HepG2 (cell line): Measurements from ENCODE around the gene TK2. TPM values are rescaled to one million over a fixed set of nuclear protein-coding genes. Genes with fewer than 3 reads are reported as not detected.

ENCODE experiments used
- ARHGAP35 ChIP-seq: sonication (generic); formaldehyde crosslinking; IDR thresholded peaks from 2 replicates; pipeline ENCODE4 v1.9.0; 2022; ENCODE audit warnings: mild to moderate bottlenecking, inconsistent platforms, moderate library complexity, missing genetic modification reagents, borderline replicate concordance
- ARID2 ChIP-seq: sonication (generic); formaldehyde crosslinking; IDR thresholded peaks from 2 replicates; pipeline ENCODE4 v1.8.1; 2022; ENCODE audit warnings: mild to moderate bottlenecking, missing genetic modification reagents, borderline replicate concordance
- FOXA1 ChIP-seq, 2 experiments: fragments of 450-650 bp in 1 of 2; sonication (generic) in 1 of 2; formaldehyde crosslinking in 1 of 2; IDR thresholded peaks; 2 replicates each; pipeline versions ENCODE4 v1.4.0 to v1.6.1; 2016 to 2020; ENCODE audit warnings: missing genetic modification reagents in 1 of 2
- GLI4 ChIP-seq: sonication (generic); formaldehyde crosslinking; IDR thresholded peaks from 2 replicates; pipeline ENCODE4 v1.5.1; 2020; ENCODE audit warnings: missing genetic modification reagents, mild to moderate bottlenecking, moderate library complexity, borderline replicate concordance
- HMG20B ChIP-seq: conservative IDR thresholded peaks from 2 replicates; pipeline ENCODE4 v1.6.1; 2016; ENCODE audit warnings: missing genetic modification reagents, missing compliant biosample characterization
- KAT2B ChIP-seq: fragments of 150-350 bp; IDR thresholded peaks from 2 replicates; pipeline ENCODE4 v1.6.1; 2014; ENCODE audit warnings: low read depth, low read length, borderline replicate concordance
- MBNL3 ChIP-seq: fragments of 250-450 bp; sonication (Bioruptor Pico); conservative IDR thresholded peaks from 2 replicates; pipeline ENCODE4 v1.8.0; 2022; ENCODE audit warnings: mild to moderate bottlenecking, inconsistent platforms
- SCMH1 ChIP-seq: sonication (generic); formaldehyde crosslinking; IDR thresholded peaks from 2 replicates; pipeline ENCODE4 v1.9.0; 2021; ENCODE audit warnings: missing genetic modification reagents, mild to moderate bottlenecking, borderline replicate concordance
- THYN1 ChIP-seq: sonication (generic); formaldehyde crosslinking; IDR thresholded peaks from 2 replicates; pipeline ENCODE4 v1.8.1; 2023; ENCODE audit warnings: low read depth, mild to moderate bottlenecking, moderate library complexity, missing genetic modification reagents, borderline replicate concordance
- ZNF354B ChIP-seq: sonication (generic); formaldehyde crosslinking; IDR thresholded peaks from 2 replicates; pipeline ENCODE4 v1.8.0; 2022; ENCODE audit warnings: mild to moderate bottlenecking, missing genetic modification reagents
- ZSCAN25 ChIP-seq: sonication (generic); formaldehyde crosslinking; IDR thresholded peaks from 2 replicates; pipeline ENCODE4 v1.8.0; 2022; ENCODE audit warnings: mild to moderate bottlenecking, missing genetic modification reagents
- polyA plus RNA-seq, 8 experiments: library from polyadenylated mRNA; depleted of rRNA in 3 of 8; stranded (reverse) in 7 of 8; unstranded in 1 of 8; fragments of >200 nt; fragmentation: Illumina TruSeq in 4 of 8; extraction: Trizol in 4 of 8; gene quantifications; 2 replicates each; pipeline versions ENCODE4 v1.2.1 to v1.2.3, GENCODE V29; 2011 to 2016; ENCODE audit warnings: low read depth in 4 of 8, missing spikeins in 1 of 8, mixed read lengths in 1 of 8; ENCODE audit not compliant: insufficient read depth in 1 of 8
- total RNA-seq, 5 experiments: library from RNA; depleted of rRNA; stranded (reverse); fragments of >200 nt; fragmentation: Illumina TruSeq; extraction: Trizol; gene quantifications; 2 replicates each; pipeline ENCODE4 v1.2.3, GENCODE V29; 2016; ENCODE audit warnings: low read depth in 1 of 5
- TF ChIP-seq, protein P1 (sequence below): sonication (generic); formaldehyde crosslinking; IDR thresholded peaks from 2 replicates; pipeline ENCODE4 v1.9.0; 2022; ENCODE audit warnings: low read depth, missing genetic modification reagents
- TF ChIP-seq, protein P2 (sequence below): sonication (generic); formaldehyde crosslinking; IDR thresholded peaks from 2 replicates; pipeline ENCODE4 v1.4.0; 2020; ENCODE audit warnings: missing genetic modification reagents
- TF ChIP-seq, protein P3 (sequence below): sonication (generic); formaldehyde crosslinking; IDR thresholded peaks from 2 replicates; pipeline ENCODE4 v1.9.0; 2022; ENCODE audit warnings: missing genetic modification reagents, mild to moderate bottlenecking, borderline replicate concordance
- TF ChIP-seq, protein P4 (sequence below): sonication (generic); formaldehyde crosslinking; IDR thresholded peaks from 2 replicates; pipeline ENCODE4 v1.5.0; 2020; ENCODE audit warnings: mild to moderate bottlenecking, missing genetic modification reagents
- TF ChIP-seq, protein P5 (sequence below): sonication (generic); formaldehyde crosslinking; IDR thresholded peaks from 2 replicates; pipeline ENCODE4 v1.5.1; 2020; ENCODE audit warnings: mild to moderate bottlenecking, missing genetic modification reagents

The TK2 gene
- total and polyA plus RNA-seq, 2 of the 13 experiments (the other 11 are each of a cell fraction or from before 2014, with no cell fraction given) = 18.7 to 21.0 TPM

DNA sequence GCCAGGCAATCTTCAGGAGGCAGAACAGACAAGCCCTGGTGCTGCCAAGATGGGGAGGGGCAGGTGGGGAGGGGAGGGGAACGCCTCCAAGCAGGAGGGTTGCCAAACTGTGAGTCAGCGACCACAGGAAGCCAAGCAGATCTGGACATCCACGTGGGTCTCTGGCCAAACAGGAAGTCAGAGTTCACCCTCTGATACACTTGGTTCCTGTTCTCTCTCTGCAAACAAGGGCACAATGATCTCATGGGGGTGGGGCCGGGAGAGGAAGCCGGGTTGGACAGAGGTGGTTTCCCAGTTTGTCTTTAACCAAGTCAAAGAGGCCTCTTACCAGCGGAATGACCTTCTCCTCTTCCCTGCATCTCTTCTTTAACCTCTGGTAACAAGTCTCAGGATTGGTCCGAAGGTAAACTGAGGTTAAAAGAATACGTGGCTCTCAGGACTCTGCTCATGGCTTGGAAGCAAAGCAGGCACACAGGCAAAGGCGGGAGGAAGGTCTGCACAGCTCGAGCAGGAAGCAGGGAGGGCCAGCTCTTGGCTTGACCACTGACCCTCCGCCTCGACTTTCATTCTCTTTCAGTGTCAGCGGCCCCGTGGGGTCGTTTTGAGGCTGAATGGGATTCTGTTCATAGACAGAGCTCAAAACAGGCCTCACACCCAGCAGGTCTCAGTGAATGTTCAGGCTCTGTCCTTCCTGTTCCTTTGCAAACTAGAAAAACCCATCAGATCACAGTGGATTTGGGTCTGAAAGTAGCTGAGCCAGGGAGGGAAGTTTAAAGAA, 32.9 kb downstream of the TK2 start (continued):
- TF ChIP-seq, protein P1, sequence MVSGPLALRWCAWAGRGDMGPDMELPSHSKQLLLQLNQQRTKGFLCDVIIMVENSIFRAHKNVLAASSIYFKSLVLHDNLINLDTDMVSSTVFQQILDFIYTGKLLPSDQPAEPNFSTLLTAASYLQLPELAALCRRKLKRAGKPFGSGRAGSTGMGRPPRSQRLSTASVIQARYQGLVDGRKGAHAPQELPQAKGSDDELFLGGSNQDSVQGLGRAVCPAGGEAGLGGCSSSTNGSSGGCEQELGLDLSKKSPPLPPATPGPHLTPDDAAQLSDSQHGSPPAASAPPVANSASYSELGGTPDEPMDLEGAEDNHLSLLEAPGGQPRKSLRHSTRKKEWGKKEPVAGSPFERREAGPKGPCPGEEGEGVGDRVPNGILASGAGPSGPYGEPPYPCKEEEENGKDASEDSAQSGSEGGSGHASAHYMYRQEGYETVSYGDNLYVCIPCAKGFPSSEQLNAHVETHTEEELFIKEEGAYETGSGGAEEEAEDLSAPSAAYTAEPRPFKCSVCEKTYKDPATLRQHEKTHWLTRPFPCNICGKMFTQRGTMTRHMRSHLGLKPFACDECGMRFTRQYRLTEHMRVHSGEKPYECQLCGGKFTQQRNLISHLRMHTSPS = peak; percentile 82
- TF ChIP-seq ARID2 (CRISPR knock-in tag) (no peak; the same call in 1 of the 2 replicates), GLI4 (CRISPR knock-in tag) (no peak; the same call in 1 of the 2 replicates), THYN1 (CRISPR knock-in tag) (0 out of 2 replicates have a peak, but pooled peaks have one; percentile 40), ZNF354B (no peak), SCMH1 (no peak), ZSCAN25 (CRISPR knock-in tag) (peak; percentile 87), HMG20B (CRISPR knock-in tag) (peak; percentile 70; the same call in 1 of the 2 replicates), ARHGAP35 (CRISPR knock-in tag) (peak; percentile 8; the same call in 1 of the 2 replicates), MBNL3 (no peak), KAT2B (no peak), FOXA1 (IDR thresholded peaks at IDR 0.05) (peak; percentile 40; the same call in 1 of the 2 replicates), FOXA1 (CRISPR knock-in tag; IDR thresholded peaks at IDR 0.05) (peak; percentile 97)
- TF ChIP-seq, protein P2, sequence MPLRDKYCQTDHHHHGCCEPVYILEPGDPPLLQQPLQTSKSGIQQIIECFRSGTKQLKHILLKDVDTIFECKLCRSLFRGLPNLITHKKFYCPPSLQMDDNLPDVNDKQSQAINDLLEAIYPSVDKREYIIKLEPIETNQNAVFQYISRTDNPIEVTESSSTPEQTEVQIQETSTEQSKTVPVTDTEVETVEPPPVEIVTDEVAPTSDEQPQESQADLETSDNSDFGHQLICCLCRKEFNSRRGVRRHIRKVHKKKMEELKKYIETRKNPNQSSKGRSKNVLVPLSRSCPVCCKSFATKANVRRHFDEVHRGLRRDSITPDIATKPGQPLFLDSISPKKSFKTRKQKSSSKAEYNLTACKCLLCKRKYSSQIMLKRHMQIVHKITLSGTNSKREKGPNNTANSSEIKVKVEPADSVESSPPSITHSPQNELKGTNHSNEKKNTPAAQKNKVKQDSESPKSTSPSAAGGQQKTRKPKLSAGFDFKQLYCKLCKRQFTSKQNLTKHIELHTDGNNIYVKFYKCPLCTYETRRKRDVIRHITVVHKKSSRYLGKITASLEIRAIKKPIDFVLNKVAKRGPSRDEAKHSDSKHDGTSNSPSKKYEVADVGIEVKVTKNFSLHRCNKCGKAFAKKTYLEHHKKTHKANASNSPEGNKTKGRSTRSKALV (CRISPR knock-in tag) = no peak; the same call in 1 of the 2 replicates
- TF ChIP-seq, protein P3, sequence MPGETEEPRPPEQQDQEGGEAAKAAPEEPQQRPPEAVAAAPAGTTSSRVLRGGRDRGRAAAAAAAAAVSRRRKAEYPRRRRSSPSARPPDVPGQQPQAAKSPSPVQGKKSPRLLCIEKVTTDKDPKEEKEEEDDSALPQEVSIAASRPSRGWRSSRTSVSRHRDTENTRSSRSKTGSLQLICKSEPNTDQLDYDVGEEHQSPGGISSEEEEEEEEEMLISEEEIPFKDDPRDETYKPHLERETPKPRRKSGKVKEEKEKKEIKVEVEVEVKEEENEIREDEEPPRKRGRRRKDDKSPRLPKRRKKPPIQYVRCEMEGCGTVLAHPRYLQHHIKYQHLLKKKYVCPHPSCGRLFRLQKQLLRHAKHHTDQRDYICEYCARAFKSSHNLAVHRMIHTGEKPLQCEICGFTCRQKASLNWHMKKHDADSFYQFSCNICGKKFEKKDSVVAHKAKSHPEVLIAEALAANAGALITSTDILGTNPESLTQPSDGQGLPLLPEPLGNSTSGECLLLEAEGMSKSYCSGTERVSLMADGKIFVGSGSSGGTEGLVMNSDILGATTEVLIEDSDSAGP (CRISPR knock-in tag) = peak; percentile 67
- TF ChIP-seq, protein P4, sequence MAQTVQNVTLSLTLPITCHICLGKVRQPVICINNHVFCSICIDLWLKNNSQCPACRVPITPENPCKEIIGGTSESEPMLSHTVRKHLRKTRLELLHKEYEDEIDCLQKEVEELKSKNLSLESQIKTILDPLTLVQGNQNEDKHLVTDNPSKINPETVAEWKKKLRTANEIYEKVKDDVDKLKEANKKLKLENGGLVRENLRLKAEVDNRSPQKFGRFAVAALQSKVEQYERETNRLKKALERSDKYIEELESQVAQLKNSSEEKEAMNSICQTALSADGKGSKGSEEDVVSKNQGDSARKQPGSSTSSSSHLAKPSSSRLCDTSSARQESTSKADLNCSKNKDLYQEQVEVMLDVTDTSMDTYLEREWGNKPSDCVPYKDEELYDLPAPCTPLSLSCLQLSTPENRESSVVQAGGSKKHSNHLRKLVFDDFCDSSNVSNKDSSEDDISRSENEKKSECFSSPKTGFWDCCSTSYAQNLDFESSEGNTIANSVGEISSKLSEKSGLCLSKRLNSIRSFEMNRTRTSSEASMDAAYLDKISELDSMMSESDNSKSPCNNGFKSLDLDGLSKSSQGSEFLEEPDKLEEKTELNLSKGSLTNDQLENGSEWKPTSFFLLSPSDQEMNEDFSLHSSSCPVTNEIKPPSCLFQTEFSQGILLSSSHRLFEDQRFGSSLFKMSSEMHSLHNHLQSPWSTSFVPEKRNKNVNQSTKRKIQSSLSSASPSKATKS (CRISPR knock-in tag) = no peak
- TF ChIP-seq, protein P5, sequence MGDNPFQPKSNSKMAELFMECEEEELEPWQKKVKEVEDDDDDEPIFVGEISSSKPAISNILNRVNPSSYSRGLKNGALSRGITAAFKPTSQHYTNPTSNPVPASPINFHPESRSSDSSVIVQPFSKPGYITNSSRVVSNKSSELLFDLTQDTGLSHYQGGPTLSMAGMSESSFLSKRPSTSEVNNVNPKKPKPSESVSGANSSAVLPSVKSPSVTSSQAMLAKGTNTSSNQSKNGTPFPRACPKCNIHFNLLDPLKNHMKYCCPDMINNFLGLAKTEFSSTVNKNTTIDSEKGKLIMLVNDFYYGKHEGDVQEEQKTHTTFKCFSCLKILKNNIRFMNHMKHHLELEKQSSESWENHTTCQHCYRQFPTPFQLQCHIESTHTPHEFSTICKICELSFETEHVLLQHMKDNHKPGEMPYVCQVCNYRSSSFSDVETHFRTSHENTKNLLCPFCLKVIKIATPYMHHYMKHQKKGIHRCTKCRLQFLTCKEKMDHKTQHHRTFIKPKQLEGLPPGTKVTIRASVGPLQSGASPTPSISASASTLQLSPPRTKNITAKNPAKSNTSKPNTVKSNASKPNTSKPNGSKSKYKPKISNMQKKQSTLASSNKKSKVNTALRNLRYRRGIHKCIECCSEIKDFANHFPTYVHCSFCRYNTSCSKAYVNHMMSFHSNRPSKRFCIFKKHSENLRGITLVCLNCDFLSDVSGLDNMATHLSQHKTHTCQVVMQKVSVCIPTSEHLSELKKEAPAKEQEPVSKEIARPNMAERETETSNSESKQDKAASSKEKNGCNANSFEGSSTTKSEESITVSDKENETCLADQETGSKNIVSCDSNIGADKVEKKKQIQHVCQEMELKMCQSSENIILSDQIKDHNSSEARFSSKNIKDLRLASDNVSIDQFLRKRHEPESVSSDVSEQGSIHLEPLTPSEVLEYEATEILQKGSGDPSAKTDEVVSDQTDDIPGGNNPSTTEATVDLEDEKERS (CRISPR knock-in tag) = no peak; the same call in 1 of the 2 replicates
